Tibial artery (tissue), 4 donors: Measurements from ENCODE around the gene BCL2.

Experiments
- DNase-seq, 2 donors: peaks; one replicate each; pipeline ENCODE4 v3.0.0-alpha.2; 2019
- H3K27ac ChIP-seq, 2 donors: fragments of 200-600 bp; sonication (generic) in 1 of 2; 1 replicate in 1 of 2; 2 replicates in 1 of 2; pipeline ENCODE4 v1.5.1; 2018 to 2019; ENCODE audit warnings: mild to moderate bottlenecking in 1 of 2
- H3K27me3 ChIP-seq, 2 donors: fragments of 200-600 bp; sonication (generic) in 1 of 2; one replicate each; pipeline versions ENCODE4 v1.5.1 to v1.6.0; 2016 to 2019
- H3K36me3 ChIP-seq, 3 donors: fragments of 200-600 bp; sonication (generic) in 2 of 3; one replicate each; pipeline ENCODE4 v1.5.1; 2016 to 2019; ENCODE audit warnings: mild to moderate bottlenecking in 2 of 3
- H3K4me1 ChIP-seq, 4 donors: fragments of 200-600 bp; sonication (generic) in 2 of 4; 1 replicate in 3 of 4; 2 replicates in 1 of 4; pipeline ENCODE4 v1.5.1; 2016 to 2019
- H3K4me3 ChIP-seq, 2 donors: fragments of 200-600 bp; sonication (generic) in 1 of 2; 1 replicate in 1 of 2; 2 replicates in 1 of 2; pipeline ENCODE4 v1.5.1; 2018 to 2019; ENCODE audit warnings: mild to moderate bottlenecking in 2 of 2
- H3K9me3 ChIP-seq, 3 donors: fragments of 200-600 bp; sonication (generic) in 1 of 3; one replicate each; pipeline ENCODE4 v1.5.1; 2016 to 2019
- intact Hi-C: fragments of 100-400 bp; cut with DNase I; formaldehyde crosslinking; loops from one replicate; pipeline ENCODE4 v1.15.0; 2023; ENCODE audit warnings: low total_unique reads
- TF ChIP-seq, protein P1 (sequence below), 2 experiments: fragments of 200-600 bp in 1 of 2; fragments of 450-650 bp in 1 of 2; IDR thresholded peaks; one replicate each; pipeline ENCODE4 v1.5.1; 2017 to 2019; ENCODE audit warnings: antibody characterized with exemption in 2 of 2, mild to moderate bottlenecking in 1 of 2, moderate library complexity in 1 of 2

Gene BCL2

GRCh38 chr18:63315131-63315662 lies 4.4 kb downstream of the BCL2 start:
- Histone ChIP-seq H3K4me3 (peak overlapping the region; percentile 6 to 7), H3K27ac (peak overlapping the region in 1 of 2 donors; percentile 83), H3K27me3 (no peaks in the 10 kb centered on the region), H3K4me1 (peaks cover 0 to 69% (median 19%) of the 10 kb centered on the region in 4 donors), H3K36me3 (no peaks in the 10 kb centered on the region), H3K9me3 (no peaks in the 10 kb centered on the region)
- TF ChIP-seq, protein P1, sequence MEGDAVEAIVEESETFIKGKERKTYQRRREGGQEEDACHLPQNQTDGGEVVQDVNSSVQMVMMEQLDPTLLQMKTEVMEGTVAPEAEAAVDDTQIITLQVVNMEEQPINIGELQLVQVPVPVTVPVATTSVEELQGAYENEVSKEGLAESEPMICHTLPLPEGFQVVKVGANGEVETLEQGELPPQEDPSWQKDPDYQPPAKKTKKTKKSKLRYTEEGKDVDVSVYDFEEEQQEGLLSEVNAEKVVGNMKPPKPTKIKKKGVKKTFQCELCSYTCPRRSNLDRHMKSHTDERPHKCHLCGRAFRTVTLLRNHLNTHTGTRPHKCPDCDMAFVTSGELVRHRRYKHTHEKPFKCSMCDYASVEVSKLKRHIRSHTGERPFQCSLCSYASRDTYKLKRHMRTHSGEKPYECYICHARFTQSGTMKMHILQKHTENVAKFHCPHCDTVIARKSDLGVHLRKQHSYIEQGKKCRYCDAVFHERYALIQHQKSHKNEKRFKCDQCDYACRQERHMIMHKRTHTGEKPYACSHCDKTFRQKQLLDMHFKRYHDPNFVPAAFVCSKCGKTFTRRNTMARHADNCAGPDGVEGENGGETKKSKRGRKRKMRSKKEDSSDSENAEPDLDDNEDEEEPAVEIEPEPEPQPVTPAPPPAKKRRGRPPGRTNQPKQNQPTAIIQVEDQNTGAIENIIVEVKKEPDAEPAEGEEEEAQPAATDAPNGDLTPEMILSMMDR (IDR thresholded peaks at IDR 0.05), result no peak
- no peak for DNase-seq
- intact Hi-C loops, result no loop called here

DNA sequence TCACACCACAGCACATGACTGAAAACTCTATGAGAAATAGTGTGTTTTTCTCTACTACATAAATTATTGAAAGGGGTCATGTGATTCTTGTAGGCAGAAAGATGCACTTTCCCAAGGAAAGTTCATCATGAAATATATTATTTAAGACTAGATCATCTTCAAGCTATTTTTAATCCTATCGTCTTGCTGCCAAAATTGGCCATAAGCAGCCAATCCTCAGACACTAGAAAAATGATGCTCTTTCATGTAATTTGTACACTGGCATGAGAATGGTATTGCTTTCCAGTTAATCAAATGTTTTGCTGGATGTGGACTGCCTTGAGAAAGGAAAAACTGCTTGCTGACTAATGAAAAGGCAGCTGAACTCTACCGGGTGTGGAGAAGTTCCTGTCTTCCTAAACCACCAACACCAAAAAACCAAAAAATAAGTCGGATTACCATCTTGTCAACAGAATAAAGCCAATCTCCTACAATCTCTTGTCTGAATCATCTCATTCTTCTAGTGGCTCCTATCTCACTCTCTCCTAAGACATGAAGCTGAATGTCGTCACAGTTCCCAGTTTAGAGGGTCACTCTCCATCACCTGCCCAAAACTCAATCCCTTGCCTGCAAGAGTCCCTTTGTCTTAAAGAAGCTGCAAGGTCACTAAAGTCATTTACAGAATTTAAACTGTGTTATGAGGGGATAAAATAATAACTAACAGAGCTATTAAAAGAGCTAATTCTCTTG lies 5.3 kb downstream of the BCL2 start:
- Histone ChIP-seq H3K27ac (peak overlapping the region in 1 of 2 donors; percentile 83), H3K36me3 (no peaks in the 10 kb centered on the region), H3K9me3 (no peaks in the 10 kb centered on the region), H3K27me3 (no peaks in the 10 kb centered on the region), H3K4me3 (no peak overlapping the region), H3K4me1 (peaks cover 0 to 69% (median 19%) of the 10 kb centered on the region in 4 donors)
- DNase-seq, result no peak
- intact Hi-C loops, result no loop called here
- TF ChIP-seq, protein P1 (IDR thresholded peaks at IDR 0.05), result no peak

- DNase-seq, result no peak
- no peak overlapping the region for H3K4me3 ChIP-seq
- H3K36me3 ChIP-seq, result no peaks in the 10 kb centered on the region
- peaks cover 0 to 69% (median 19%) of the 10 kb centered on the region in 4 donors for H3K4me1 ChIP-seq
- intact Hi-C loops, result no loop called here
- peak overlapping the region in 1 of 2 donors; percentile 83 for H3K27ac ChIP-seq
- no peaks in the 10 kb centered on the region for H3K9me3 ChIP-seq
- no peaks in the 10 kb centered on the region for H3K27me3 ChIP-seq
- TF ChIP-seq, protein P1 (IDR thresholded peaks at IDR 0.05), result no peak
Observed at GRCh38 chr18:63313396-63313917, 6.1 kb downstream of the BCL2 start.

GRCh38 chr18:63312737-63313395 lies 6.7 kb downstream of the BCL2 start:
- Histone ChIP-seq H3K9me3 (no peaks in the 10 kb centered on the region), H3K27ac (peak overlapping the region in 1 of 2 donors; percentile 83), H3K4me1 (peaks cover 0 to 72% (median 20%) of the 10 kb centered on the region in 4 donors), H3K27me3 (no peaks in the 10 kb centered on the region), H3K4me3 (no peak overlapping the region), H3K36me3 (no peaks in the 10 kb centered on the region)
- no peak for DNase-seq
- TF ChIP-seq, protein P1 (IDR thresholded peaks at IDR 0.05), result no peak
- intact Hi-C loops, result no loop called here

DNA sequence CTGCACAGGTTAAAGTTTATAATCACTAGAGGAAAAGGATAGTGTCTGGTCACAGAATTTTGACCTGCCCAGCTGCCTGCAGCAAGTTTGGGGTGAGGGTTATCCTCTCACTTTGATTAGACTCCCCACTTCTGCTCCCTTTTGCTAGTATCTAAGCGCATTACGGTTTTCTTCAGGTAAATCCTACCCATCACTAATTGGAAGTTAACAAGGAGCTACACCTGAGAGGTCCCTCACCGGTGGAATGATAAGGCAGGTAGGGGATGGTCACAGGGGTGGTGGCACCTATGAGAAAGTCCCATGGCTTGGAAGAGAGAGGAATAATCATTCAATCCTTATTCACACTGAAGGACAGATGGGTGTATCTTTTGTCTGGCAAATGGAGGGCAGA lies 7.6 kb downstream of the BCL2 start:
- intact Hi-C loops, result no loop called here
- no peaks in the 10 kb centered on the region for H3K27me3 ChIP-seq
- H3K36me3 ChIP-seq, result no peaks in the 10 kb centered on the region
- H3K4me1 ChIP-seq, result peaks cover 0 to 72% (median 21%) of the 10 kb centered on the region in 4 donors
- H3K9me3 ChIP-seq, result no peaks in the 10 kb centered on the region
- DNase-seq, result no peak
- no peak overlapping the region for H3K27ac ChIP-seq
- TF ChIP-seq, protein P1 (IDR thresholded peaks at IDR 0.05), result no peak
- no peak overlapping the region for H3K4me3 ChIP-seq
